Activated CD4-positive, alpha-beta T cell treated with anti-CD3 and anti-CD28 coated beads, Interleukin-2, amount 50 U/mL, for 1 hour (primary cell): ENCODE results near the gene KDM3B.
A peak's percentile ranks its signal among the peaks of the same experiment; 100 is the strongest.

Experiments
- DNase-seq: peaks from one replicate; pipeline ENCODE4 v3.0.0-alpha.2; 2020

Gene KDM3B

DNA sequence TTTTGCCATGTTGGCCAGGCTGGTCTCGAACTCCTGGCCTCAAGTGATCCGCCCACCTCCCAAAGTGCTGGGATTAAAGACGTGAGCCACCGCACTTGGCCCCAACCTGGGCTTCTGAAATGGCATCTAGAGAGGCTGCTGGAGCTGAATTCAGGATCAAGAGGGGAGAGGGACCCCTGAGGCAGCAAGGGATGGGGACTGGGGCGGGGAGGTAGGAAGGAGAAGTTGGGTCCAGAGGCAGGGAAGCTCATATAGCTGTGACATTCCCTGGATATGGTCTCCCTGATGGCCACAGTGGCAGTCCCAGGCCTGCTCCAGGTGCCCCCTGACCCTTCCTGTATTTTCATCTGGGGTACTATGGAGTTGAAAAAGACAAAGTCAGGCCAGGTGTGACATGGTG, 98.5 kb downstream of the KDM3B start:
- DNase-seq: no peak

DNA sequence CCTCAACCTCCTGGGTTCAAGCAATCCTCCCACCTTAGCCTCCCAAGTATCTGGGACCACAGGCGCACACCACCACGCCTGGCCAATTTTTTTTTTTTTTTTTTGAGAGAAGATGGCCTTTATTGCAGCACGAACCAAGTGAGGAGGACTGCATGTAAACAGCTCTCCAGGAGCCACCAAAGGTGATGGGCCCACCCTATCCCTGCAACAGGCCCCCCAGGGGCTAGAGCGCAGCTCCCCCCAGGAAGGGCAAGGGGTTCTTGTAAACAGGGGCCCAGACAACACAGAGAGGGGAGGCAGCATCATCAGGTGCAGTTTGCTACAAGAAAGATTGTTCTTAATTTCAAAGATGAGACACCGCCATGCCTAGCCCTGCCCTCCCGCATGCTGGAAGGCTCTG, 100.2 kb downstream of the KDM3B start:
- DNase-seq: no peak

DNA sequence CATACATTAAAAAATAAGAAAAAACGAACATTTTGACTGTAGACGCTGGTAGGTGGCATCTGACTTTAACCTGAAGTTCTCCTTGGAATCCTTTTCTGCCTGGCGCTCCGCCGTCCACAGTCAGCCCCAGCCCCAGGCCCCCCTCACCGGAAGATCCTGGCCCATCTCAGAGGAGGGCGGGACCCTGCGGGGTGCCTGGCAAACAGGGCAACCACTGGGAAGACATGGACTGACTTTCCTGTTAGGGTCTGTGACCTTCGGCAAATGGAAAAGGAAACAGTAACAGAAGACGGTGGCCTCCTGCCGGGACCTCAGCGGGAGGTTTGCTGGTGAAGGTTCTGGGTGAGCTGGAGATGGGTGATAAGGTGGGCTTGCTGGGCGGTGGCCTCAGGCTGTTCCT, 101.1 kb downstream of the KDM3B start:
- DNase-seq: no peak

DNA sequence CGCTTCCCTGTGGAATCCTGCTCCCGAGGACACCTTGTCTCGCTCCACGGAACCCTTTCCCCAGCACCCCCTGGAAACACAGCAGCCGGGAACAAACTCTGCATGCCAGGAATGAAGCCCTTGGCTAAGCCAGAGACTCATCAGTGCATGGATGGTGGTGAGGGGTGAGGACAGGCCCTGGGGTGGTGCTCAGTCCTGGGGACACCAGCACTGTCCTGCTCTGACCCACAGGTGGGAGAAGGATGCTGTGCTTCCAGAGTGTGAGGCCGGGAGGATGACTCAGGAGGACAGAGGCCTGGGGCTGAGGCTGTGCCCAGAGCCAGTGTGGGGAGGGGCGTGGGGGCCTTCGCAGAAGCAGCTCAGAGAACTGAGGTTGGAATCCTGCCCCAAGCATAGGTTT, 101.6 kb downstream of the KDM3B start:
- DNase-seq: no peak

DNA sequence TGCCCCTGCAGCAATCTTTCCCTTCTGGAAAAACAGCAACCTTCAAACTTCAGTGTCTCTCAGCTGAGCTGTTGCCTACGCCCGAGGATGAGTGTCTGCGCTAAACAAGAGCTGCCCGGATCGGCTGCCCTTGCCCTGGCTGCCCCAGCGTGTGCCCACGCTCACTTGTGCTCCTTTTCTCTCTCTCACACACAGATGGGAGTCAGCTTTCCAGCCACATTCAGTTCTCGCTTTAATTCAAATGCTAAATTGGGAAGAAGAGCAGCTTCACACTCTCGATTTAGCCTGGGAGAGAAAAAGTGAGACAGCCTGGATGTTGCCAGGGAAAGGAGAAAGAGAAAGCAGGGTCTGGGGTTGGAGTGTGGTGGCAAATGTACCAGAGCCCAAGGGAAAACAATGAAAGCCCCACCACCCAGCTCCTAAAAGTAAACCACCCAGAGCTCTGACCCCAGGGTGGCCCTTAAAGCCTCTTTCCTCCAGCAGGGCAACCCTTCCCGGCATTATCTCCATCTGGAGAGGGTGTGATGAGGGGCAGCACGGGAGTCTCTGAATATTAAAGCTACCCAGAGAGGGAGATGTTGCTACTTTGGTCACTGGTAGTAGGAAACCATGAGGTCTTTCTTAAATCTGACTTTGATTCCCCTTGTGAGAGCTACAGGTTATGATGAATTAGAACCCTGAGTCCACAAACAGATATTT, 102.9 kb downstream of the KDM3B start:
- no peak for DNase-seq

DNA sequence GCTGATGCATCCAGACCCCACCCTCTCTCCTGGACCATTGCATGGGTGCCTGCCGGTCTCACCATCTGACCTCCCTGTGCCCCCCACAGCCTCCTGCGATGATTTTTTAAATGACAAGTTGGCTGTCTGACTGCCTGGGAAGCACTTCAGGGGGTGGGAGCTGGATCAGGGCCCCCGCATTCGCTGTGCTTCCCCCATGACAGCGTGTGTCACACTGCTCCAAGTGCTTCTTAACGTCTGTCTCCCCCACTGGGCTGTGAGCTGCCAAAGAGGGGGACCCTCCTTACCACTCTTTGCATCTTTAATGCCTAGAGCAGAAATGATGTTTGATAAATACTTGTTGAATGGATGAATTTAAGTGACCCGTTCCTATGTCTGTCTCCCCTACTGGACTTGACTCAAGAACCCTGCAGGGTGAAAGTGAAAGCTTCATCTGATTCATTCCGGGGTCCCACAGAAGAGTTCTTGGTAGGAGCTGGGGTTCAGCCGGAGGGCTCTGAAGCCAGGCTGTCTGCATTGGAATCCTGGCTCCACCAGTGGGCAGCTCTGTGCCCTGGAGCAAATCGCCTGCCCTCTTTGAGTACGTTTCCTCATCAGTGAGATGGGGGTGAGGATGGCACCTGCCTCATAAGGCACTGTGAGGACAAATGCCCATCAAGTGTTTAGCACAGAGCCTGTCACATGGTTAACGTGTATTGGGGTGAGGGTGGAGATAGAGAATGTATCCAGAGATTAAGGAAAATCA, 105.2 kb downstream of the KDM3B start:
- DNase-seq: no peak

DNA sequence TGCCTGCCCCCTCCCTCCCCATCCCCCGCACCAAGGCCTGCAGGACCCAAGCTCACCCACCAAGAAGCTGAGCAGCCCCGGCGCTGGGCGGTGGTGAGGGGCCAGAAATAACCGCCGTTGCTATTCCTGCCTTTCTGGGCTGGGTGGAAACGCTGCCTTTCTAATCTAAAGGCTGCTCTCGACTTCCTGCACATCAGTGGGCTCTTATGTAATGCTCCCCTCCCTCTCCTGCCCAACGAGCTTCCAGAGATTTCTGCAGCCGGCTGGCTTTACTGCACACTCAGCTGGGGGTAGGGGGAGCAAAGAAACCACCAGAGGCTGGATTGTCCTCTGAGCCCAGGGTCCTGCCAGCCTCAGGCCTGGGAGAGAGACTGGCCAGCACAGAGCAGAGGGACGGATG, 105.9 kb downstream of the KDM3B start:
- DNase-seq: no peak

DNA sequence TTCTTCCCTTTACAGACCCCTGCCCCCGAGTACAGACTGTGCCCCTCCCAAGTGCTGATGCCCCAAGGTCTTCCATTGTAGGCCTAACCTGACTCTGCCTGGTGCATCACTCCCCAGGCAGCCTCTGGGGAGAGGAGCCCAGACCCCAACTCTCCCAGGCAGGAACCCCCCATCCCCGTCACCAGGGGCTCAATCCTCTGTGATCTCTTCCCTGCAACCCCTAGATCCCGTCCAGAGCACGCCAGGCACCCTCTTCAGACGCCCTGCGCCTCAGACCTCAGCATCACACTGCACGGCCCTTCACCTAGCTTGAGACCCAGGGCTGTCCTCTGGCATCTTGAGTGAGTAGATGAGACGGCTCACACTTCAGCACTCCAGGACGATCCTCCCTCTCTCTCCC, 106.4 kb downstream of the KDM3B start:
- no peak for DNase-seq

DNA sequence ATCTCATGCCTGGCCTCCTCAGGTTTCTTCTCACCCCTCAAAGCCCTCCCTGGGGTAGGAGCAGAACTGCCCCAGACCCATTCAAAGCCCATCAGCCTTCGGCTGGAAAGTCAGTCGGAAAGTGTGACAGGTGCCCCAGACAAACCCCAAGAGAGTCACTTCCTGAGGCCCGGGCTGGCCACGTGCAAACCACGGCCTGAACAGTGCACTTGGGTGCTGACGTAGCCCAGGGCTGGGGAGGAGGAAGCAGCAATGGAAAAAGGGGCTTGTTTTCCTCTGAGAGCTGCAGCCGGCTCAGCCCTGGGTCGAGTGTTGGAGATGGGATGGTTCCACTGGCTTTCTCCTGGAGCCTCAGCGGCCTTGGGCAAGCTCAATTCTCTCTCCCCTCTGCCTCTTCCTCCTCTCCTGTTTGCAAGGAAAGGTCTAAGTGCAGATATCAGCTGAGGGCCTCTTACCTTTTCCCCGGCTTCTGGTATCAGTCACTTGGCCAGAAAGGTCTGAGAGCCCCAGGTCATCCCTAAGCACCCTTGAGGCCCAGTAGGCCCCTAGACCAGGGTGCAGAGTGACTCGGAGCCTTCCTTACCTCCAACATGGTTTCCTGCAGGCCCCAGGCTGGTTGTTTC, 106.9 kb downstream of the KDM3B start:
- DNase-seq: peak; percentile 83

DNA sequence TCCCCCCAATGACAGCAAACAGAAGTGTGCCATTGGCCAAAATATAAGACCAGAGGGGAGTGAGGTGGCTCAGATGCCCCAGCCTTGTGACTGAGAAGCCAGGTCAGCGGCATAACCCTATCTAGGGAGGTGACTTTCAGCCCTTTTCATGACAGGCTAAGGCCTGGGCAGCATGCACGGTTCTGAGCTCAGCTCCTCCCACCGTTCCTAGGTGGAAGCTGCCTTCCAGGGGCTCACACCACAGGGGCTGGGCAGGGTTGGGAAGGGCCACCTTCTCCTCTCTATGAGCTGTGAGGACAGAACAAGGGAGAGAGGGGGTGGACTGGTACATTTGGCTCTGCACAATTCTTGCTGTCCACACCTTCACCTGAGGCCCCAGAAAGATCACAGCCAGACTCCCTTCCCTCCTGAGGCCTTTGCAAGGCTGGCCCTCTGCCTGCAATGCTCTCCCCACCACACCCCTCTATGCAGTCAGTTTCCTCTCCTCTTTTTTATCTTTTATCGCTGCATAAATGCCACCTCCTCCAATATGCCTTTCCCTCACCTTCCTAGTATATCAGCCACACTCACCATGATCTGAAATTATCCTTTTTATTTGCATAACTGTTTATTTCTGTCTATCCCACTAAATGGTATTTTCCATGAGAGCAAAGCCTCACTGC, 107.7 kb downstream of the KDM3B start:
- no peak for DNase-seq

DNA sequence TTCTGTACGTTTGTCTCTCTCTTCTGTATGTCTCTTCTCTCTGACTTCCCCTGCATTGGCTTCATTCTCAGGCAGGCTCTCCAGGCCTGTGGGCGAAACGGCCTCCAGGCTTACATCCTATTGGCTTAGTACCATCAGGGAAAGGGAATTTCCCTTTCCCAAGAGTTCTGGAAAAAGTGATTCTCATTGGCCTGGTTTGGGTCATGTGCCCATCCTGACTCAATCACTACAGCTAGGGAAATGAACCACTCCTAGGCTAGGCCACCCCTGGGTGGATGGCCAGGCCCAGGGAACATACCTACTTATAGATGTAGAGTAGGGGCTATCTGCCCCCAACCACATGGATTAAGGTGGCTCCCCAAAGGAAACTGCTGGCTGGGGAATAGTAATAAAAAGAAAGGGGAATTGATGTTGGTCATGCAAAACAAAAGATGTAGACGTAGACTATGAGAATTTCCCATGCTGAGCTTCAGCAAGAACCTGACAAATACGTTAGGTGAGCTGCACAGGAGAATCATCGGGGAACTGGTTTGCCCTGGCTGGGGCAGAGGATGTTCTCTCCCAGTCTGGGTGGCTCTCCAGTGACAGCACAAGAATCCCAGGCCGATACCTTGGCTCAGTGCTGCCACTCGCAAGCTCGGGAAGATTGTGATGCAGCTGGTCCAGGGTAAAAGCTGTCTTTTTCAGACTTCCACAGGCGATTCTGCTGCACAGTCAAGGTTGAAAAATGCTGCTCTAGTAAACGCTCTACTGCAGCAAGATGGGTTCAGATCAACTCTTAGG, 109.0 kb downstream of the KDM3B start:
- no peak for DNase-seq

DNA sequence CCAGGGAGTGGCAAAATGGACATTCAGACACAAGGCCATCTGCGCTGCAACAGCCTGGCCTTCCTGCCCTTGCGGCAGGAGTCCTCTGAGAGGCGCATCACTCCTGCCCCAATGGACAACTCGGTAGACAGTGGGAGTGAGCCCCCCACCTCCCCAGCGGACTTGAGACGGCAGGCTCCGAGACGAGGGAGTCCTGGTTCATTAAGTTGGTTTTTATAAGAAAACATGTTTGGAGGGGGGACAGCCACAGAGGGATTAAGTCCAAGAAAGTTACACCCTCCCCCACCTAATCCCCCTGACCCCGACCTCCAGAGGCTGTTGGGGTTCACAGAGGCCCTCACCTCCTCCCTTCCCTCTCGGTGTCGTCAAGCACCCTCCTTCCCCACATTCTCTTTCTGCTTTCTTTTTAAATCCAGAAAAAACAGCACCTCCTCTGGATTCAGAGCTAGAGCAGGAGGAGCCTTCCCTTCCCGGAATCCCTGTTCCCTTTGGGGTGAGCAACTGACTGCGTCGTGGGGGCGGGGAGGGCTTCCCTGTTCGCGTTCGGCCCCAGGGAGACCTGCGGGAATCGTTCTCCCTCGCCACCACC, 111.0 kb downstream of the KDM3B start:
- DNase-seq: no peak

DNA sequence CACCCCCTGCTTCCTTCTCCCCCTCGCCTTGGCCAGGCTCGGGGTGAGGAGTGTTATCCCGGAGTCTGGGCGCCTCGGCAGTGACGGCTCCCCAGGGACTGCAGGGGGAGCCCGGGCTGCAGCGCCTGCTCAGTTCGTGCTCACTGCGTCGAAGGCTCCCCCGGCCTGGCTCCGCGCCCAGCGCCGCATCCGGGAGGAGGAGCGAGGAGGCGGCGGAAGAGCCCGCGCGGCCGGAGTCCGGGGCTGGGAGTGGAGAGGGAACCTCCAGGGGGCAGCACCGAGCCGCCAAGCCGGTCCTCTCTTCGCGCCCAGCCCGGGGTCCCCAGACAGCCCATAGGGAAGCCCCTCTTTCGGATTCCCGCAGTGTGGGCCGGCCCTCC, 111.5 kb downstream of the KDM3B start:
- DNase-seq: peak; percentile 91

DNA sequence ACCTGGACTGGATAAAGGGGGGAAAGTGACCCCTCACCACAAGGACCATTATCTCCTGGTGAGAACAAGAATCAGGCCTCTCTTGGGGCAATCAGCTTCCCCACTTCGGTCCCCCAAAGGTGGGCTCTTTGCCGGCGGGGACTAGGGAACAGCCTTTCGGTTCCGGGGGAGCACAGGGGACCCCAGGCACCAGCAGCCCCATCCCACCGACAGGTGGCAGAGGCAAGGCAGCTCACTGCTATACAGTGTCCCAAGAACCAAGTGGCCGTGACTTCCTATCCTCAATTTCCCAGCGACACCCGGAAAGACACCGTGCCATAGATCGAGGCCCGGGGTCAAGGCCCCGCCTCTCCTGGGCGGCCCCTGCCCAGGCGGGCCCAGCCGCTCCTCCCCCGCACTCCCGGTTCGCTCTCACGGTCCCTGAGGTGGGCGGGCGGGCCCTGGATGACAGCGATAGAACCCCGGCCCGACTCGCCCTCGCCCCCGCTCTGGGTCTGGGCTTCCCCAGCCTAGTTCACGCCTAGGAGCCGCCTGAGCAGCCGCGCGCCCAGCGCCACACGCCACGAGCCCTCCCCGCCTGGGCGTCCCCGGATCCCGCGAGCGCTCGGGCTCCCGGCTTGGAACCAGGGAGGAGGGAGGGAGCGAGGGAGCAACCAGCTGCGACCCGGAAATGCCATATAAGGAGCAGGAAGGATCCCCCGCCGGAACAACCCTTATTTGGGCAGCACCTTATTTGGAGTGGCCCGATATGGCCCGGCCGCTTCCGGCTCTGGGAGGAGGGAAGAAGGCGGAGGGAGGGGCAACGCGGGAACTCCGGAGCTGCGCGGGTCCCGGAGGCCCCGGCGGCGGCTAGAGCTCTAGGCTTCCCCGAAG, 112.1 kb downstream of the KDM3B start:
- peak; percentile 94 for DNase-seq

DNA sequence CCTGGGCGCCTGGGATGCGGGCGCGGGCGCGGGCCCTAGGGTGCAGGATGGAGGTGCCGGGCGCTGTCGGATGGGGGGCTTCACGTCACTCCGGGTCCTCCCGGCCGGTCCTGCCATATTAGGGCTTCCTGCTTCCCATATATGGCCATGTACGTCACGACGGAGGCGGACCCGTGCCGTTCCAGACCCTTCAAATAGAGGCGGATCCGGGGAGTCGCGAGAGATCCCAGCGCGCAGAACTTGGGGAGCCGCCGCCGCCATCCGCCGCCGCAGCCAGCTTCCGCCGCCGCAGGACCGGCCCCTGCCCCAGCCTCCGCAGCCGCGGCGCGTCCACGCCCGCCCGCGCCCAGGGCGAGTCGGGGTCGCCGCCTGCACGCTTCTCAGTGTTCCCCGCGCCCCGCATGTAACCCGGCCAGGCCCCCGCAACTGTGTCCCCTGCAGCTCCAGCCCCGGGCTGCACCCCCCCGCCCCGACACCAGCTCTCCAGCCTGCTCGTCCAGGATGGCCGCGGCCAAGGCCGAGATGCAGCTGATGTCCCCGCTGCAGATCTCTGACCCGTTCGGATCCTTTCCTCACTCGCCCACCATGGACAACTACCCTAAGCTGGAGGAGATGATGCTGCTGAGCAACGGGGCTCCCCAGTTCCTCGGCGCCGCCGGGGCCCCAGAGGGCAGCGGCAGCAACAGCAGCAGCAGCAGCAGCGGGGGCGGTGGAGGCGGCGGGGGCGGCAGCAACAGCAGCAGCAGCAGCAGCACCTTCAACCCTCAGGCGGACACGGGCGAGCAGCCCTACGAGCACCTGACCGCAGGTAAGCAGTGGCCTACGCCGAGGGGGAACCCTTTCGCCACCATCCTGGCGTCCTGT, 113.0 kb downstream of the KDM3B start, which contains the start of gene EGR1:
Gene EGR1, plus strand, starts transcription at position 219 of the 864 bp plus-strand sequence. Its CDS starts 283 bp downstream, at position 502.
- peak; percentile 95 for DNase-seq

DNA sequence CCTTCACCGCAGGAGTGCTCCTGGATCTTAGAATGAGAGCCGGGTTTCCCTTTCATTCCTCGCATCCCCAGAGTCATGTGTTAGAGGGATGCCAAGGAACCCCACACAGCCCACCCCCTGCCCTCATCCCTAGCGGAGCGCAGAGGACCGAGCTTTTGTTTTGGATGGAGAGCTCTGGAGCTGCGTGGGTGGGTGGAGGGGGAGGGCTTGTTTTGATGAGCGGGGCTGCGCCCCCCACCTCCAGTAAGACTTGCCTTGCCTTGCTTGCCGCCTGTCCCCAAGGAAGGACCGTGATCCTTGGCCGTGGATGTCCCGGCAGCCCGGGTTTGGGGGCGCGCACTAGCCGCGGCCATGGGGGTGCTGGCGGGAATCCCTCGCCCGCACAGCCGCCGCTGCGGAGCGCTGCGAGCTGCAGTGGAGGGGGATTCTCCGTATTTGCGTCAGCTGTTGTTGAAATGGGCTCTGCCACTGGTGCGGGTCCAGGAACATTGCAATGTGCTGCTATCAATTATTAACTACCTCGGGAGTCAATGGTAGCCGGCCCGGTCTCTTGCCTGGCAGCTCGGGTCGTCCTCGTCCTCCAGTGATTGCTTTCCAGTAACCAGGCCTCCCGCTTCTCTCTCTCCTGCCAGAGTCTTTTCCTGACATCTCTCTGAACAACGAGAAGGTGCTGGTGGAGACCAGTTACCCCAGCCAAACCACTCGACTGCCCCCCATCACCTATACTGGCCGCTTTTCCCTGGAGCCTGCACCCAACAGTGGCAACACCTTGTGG, 113.8 kb downstream of the KDM3B start:
- DNase-seq: peak; percentile 33

DNA sequence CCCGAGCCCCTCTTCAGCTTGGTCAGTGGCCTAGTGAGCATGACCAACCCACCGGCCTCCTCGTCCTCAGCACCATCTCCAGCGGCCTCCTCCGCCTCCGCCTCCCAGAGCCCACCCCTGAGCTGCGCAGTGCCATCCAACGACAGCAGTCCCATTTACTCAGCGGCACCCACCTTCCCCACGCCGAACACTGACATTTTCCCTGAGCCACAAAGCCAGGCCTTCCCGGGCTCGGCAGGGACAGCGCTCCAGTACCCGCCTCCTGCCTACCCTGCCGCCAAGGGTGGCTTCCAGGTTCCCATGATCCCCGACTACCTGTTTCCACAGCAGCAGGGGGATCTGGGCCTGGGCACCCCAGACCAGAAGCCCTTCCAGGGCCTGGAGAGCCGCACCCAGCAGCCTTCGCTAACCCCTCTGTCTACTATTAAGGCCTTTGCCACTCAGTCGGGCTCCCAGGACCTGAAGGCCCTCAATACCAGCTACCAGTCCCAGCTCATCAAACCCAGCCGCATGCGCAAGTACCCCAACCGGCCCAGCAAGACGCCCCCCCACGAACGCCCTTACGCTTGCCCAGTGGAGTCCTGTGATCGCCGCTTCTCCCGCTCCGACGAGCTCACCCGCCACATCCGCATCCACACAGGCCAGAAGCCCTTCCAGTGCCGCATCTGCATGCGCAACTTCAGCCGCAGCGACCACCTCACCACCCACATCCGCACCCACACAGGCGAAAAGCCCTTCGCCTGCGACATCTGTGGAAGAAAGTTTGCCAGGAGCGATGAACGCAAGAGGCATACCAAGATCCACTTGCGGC, 114.6 kb downstream of the KDM3B start:
- DNase-seq: peak; percentile 54

DNA sequence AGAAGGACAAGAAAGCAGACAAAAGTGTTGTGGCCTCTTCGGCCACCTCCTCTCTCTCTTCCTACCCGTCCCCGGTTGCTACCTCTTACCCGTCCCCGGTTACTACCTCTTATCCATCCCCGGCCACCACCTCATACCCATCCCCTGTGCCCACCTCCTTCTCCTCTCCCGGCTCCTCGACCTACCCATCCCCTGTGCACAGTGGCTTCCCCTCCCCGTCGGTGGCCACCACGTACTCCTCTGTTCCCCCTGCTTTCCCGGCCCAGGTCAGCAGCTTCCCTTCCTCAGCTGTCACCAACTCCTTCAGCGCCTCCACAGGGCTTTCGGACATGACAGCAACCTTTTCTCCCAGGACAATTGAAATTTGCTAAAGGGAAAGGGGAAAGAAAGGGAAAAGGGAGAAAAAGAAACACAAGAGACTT, 115.2 kb downstream of the KDM3B start:
- no peak for DNase-seq
